ENCODE measurements around the gene CABLES2.

GRCh38 chr20:62446888-62447869 lies 40.1 kb upstream of the CABLES2 start:
- TF ChIP-seq CTCF (conservative IDR thresholded peaks at IDR 0.05; ENCODE audit: low read depth, low read length) (no peak), EZH2 (IDR thresholded peaks at IDR 0.05; ENCODE audit: low read length, unreplicated experiment) (no peak), EZH2phosphoT487 (IDR thresholded peaks at IDR 0.05; ENCODE audit: borderline replicate concordance, low read length) (no peak)

All from PC-3 (cell line).